LoVo (cell line): Measurements from ENCODE around the gene DDX41.
"Not testable (repeated sequence)": the region's sequence is repeated elsewhere in the genome, so short reads cannot be mapped to it uniquely, and the experiment has no call there.

Experiments used
- DNase-seq: peaks from one replicate; pipeline ENCODE4 v3.0.0-alpha.2; 2016; ENCODE audit warnings: low spot score

DDX41 gene

GRCh38 chr5:177516601-177517568, at the start of gene DDX41:
Gene DDX41 (minus strand): TSS chr5:177516961. CDS start chr5:177516945, 16 bp downstream.
- peak; percentile 98 for DNase-seq

DNA sequence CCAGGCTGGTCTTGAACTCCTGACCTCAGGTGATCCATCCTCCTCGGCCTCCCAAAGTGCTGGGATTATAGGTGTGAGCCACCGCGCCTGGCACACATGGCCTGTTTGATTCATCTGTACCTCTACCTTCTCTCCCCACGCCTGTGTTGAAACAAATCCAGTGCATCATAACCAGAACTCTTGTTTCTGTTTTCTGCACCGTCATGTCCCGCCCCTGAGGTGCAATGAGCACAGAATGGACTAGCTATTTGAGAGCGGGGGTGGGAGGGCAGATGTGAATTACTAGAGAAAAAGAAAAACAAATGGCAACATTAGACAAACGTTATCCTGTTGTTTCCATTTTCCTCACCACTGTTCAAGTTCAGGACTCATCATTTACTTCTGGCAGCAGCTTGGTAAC, 48.3 kb upstream of the DDX41 start:
- DNase-seq = no peak

GRCh38 chr5:177559446-177559941, 42.7 kb upstream of the DDX41 start:
- not testable (repeated sequence) for DNase-seq

DNA sequence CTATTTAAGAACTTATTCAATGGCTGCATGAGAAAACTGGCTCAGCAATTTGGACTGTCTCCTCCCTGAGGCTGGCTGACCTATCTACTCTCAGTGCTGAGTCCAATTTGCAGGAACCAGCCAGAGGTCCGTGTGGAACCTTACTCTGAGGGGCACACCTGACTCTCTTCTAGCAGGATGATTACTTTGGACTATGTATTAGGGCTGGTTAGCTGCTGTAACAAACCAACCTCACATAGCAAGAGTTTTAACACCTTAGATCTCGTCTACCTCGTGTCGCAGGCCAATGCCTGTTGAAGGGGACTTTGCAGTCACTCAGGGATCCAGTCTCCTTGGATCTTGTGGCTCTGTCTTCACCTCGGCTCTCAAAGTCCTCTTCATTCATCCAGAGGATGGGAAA, 41.0 kb upstream of the DDX41 start:
- no peak for DNase-seq

GRCh38 chr5:177557041-177557647, 40.4 kb upstream of the DDX41 start:
- peak; percentile 39 for DNase-seq

DNA sequence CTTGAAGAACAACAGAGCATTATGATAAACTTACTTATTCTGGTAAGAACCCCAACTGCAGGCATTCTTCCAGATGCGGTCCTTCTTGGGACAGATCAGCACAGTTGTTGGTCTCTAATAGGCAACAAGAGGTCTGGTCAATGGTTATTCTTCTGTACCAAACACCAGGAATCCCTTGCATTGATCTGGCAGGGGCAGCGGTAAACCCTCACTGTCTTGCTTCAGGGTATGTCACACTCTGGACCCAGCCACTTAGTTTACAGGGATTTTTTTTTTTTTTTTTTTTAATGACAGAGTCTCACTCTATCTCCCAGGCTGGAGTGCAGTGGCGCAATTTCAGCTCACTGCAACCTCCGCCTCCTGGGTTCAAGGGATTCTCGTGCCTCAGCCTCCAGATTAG, 38.9 kb upstream of the DDX41 start:
- no peak for DNase-seq

DNA sequence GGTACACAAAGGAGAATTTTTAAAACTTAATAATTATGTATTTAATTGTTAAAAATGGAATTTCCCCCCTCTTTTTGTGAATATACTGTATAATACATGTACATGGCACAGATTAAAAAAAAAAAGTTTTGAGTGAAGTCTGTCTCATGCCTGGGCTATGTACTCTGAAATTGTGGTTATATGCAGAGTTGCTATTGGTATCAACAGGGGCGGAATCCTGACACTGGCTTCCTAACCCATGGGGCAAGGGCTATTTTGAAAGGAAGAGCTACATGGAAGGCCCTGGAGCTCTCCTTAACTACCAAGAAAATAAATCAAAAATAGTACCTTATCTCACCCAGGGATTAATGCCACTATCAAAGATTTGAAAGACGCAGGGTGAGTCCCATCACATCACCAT, 38.5 kb upstream of the DDX41 start:
- no peak for DNase-seq

DNA sequence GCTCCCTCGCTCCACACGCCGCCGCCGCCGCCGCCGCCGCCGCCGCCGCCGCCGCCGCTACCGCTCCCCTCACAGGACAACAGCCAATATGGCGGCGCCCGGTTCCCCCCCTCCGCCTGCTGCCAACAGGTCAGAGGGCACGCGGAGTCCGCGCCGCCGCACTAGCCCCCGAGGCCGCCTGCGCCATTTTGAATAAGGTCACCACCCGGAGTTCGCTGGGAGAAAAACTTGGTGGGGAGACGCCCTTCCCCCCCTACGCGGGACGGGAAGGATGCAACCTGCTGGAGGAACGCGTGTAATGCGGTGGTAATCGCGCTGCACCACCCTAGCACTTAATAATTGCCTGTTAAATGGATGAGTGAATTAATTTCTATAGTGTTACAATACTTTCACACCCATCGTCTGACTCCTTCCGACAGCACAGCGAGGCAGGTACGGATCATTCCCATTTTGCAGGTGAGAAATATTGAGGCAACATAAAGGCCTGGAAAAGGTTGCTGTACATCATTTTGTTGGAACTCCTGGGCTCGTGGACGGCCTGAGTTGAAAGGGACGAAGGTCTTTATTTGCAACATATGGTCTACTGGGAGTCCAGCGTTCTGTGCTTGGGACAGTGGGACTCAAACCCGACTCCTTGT, 37.8 kb upstream of the DDX41 start, which contains the start of gene FAM193B:
FAM193B (minus strand) TSS at position 90 of the 638 bp plus-strand sequence. CDS start 105 bp downstream, outside the sequence.
- peak; percentile 95 for DNase-seq

DNA sequence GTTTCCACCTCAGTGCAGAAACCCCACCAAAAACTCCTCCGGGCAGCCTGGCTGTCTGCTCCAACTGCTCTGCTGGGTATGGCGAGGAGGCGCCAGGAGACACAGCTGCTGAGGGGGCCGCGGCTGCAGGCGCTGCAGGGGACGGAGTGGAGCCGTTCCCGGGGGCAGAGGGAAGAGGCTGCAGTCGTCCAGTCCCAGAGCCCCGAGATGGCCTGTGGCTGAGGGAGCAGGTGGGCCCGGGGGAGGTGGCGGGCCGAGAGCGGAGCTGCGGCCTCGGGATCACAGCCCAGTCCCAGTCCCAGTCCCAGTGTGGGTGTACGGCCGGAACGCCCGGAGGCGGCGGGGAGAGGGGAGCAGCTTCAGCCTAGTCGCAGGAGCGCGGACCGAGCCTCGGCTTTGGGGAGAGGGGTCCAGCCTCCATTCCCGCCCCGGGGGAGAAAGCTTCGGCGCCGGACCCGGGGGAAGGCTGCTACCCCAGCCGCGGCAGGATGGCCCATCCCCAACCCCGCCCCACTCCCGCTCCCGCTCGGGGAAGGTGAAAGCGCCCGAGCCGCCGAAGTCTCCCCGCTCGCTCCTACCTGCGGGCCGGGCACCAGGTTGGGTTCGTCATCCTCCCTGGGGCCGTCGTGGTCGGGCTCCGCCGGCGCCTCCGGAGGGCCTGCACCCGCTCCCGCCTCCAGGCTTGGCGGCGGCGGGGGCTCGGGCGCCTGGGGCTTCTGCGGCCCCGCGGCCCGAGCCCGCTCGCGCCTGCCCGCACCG, 37.1 kb upstream of the DDX41 start:
- DNase-seq = no peak

GRCh38 chr5:177552839-177553455, 36.2 kb upstream of the DDX41 start:
- DNase-seq = no peak

GRCh38 chr5:177550122-177550521, 33.4 kb upstream of the DDX41 start:
- DNase-seq = no peak

DNA sequence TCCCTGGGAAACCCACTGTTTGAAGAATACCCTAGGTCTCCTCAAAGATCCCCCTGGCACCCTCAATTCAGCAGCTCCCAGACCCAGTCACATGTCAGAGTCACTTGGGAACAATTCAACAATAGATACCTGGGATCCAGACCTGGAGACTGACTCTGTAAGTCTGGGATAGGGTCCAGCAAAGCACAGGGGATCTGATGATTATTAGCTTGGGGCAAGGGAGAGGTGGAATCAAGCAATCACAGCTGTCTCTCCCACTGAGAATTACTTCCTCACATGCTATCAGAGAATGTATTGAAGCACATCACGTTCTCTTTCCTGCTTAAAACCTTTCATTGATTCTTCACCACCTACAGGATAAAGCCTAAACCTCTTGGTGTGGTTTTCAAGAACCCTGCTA, 31.7 kb upstream of the DDX41 start:
- DNase-seq = no peak

DNA sequence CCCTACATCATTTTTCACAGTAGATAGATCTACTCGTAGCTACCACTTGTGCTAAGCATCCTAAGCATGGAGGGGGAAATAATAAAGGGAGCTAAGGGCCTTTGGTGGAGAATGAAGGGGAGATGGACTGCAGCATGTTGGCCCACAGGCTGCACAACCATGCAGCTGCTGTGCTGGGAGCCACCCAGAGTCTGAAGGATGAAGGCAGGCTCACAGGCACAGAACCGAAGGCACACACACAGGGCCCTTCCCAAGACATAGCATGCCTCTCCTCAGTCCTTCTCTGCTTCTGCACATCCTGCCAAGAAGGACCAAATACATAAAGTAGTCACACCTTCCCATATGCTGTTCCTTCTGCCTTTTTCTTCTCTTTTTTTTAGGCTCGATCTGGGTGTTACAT, 31.0 kb upstream of the DDX41 start:
- DNase-seq = no peak

- no peak for DNase-seq
Measured at GRCh38 chr5:177546258-177546741, 29.5 kb upstream of the DDX41 start.

DNA sequence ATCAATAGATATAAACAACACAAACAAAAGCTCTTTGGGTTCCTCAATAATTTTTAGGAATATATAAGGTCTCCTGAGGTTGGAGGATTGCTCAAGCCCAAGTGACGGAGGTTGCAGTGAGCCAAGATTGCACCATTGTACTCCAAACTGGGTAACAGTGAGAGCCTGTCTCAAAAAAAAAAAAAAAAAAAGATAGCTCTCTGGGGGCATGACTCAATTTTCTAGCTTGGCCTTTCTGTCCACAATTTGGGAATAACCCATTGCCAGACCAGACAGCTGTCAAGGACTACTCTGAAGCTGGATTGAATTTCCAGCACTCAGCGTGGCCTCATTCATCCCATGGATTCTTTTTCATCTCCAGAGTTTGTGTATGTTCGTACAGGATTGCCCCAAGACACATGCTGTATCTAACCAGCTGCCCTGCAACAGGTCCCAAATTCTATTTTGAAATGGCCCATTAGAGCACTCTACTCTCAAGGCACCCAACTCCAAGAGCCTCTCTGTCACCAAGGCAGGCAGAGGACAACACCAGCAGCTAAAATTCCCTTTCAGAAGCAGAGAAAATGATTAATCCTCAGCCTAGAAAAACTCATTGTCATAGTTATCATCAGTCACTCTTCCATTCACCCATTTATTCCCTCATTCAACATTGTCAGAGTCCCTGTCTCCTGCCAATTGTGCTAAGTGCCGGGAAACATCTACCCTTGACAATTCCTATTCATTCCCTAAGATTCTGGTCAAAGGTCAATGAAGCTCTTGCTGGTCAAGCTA, 28.9 kb upstream of the DDX41 start:
- no peak for DNase-seq

DNA sequence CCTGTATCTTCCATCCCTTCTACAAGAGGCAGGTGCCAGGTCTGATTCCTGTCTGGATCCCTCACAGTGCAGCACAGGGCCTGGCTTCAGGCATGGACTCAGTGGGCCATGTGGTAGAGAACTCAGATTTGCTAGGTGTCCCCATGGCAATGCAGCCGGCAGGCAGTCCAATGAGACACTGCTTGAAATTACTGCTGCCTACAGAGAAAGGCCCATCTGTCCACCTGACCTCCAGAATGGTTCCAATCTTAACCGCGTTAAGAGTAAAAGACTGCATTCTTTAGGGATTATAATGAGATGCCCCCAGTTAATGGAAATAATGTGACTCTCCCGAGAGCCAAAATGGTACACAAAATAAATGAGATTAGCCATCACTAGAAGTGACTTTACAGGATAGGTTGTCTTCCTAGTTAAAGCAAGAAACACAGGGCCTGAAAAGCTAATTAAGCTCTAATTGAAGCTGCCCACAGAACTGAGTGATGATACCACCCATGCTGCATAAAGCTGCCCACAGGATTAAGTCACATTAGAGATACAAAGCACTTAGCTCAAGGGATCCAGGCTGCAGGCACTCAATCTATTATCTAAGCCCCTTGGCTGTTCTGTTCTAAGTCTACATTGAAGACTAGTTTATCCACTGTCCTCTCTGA, 26.2 kb upstream of the DDX41 start:
- no peak for DNase-seq

DNA sequence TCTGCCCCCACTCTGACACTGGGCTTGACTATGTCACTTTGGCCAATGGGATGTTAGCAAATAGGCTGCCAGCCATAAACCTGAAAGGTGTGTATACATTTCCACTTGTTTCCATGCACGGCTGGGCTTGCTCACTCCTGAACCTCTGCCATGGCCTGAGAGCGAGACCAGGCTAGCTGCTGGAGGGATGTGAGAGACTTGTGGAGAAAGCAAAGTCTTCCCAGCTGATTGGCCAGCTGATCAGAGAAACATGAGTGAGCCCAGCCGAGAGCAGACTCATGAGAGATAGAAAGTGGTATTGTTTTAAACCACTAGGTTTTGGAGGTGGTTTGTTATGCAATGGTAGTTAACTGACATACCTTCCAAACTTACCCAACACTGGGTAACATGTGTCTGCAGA, 23.7 kb upstream of the DDX41 start:
- DNase-seq = no peak

DNA sequence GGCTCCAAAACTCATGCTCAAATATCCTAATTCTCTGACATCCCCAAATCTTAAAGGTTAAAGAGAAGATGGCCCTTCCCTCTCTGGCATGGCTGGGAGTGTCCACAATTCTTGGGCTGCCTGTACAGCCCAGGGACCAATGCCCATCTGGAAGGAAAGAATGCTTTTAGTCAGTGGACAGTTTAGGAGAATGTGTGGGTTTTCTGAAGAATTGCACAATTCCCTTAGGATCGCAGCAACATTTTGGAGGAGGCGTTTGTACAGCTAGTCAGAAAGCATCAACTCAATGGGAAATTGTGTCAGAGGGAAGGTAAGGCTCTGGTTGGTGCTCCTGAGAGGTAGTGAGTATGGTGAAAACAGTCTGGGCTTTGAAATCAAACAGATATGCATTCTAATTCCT, 22.6 kb upstream of the DDX41 start:
- DNase-seq = no peak

GRCh38 chr5:177538876-177539275, 22.1 kb upstream of the DDX41 start:
- DNase-seq = no peak
